A549 (cell line): ENCODE measurements around the gene FMOD.

Source experiments
- CEBPB ChIP-seq, 2 experiments: fragments of >200 bp in 1 of 2; sonication (Bioruptor Twin) in 1 of 2; formaldehyde crosslinking in 1 of 2; IDR thresholded peaks; 2 replicates each; pipeline ENCODE4 v1.6.1; 2012 to 2016
- CTCF ChIP-seq: fragments of >200 bp; sonication (Bioruptor Twin); formaldehyde crosslinking; IDR thresholded peaks from 3 replicates; pipeline ENCODE4 v1.5.1; 2016
- EP300 ChIP-seq, 2 experiments: fragments of >200 bp; sonication (Bioruptor Twin); formaldehyde crosslinking; IDR thresholded peaks; 2 replicates in 1 of 2; 3 replicates in 1 of 2; pipeline ENCODE4 v1.6.1; 2016 to 2017
- PBX3 ChIP-seq: IDR thresholded peaks from 2 replicates; pipeline ENCODE4 v1.6.1; 2012
- POLR2A ChIP-seq: IDR thresholded peaks from 2 replicates; pipeline ENCODE4 v1.6.1; 2012; ENCODE audit warnings: mild to moderate bottlenecking, low read length
- SMC3 ChIP-seq: fragments of >200 bp; sonication (Bioruptor Twin); formaldehyde crosslinking; IDR thresholded peaks from 3 replicates; pipeline ENCODE4 v1.6.1; 2018; ENCODE audit warnings: inconsistent platforms

- no peak for TF ChIP-seq PBX3
- no peak for TF ChIP-seq EP300 (IDR thresholded peaks at IDR 0.05)
- no peak for TF ChIP-seq CTCF
- no peak for TF ChIP-seq POLR2A
- TF ChIP-seq SMC3: no peak
- no peak for TF ChIP-seq CEBPB (IDR thresholded peaks at IDR 0.05)
Observed at GRCh38 chr1:203343956-203344754, 6.8 kb downstream of the FMOD start.
